ENCODE results near the gene SDC1.

The SDC1 gene

GRCh38 chr2:20179466-20179754, 45.5 kb downstream of the SDC1 start:
- peaks cover 24 to 42% of the 10 kb centered on the region in 2 donors for H3K4me1 ChIP-seq (ENCODE audit: control insufficient read depth in 2 of 2, insufficient read depth in 2 of 2, low read length in 2 of 2)
- H3K27ac ChIP-seq (ENCODE audit: low read depth in 2 of 2, low read length in 2 of 2) = peak overlapping the region; percentile 91 to 97
- H3K9me3 ChIP-seq (ENCODE audit: control insufficient read depth in 2 of 2, low read length in 2 of 2) = no peaks in the 10 kb centered on the region
- H3K36me3 ChIP-seq (ENCODE audit: control insufficient read depth in 2 of 2, insufficient read depth in 2 of 2, low read length in 2 of 2) = no peaks in the 10 kb centered on the region
- H3K27me3 ChIP-seq (ENCODE audit: control insufficient read depth in 2 of 2, insufficient read depth in 2 of 2, low read length in 2 of 2) = no peaks in the 10 kb centered on the region
- peak overlapping the region; percentile 1 to 52 for H3K9ac ChIP-seq (ENCODE audit: low read depth in 1 of 2, low read length in 2 of 2)
- no peak overlapping the region for H3K4me3 ChIP-seq (ENCODE audit: low read length in 2 of 2)

- Histone ChIP-seq H3K27ac (ENCODE audit: low read depth in 2 of 2, low read length in 2 of 2) (peak overlapping the region; percentile 91 to 97), H3K27me3 (ENCODE audit: control insufficient read depth in 2 of 2, insufficient read depth in 2 of 2, low read length in 2 of 2) (no peaks in the 10 kb centered on the region), H3K4me3 (ENCODE audit: low read length in 2 of 2) (peak overlapping the region in 1 of 2 donors; percentile 19), H3K36me3 (ENCODE audit: control insufficient read depth in 2 of 2, insufficient read depth in 2 of 2, low read length in 2 of 2) (no peaks in the 10 kb centered on the region), H3K4me1 (ENCODE audit: control insufficient read depth in 2 of 2, insufficient read depth in 2 of 2, low read length in 2 of 2) (peaks cover 23 to 42% of the 10 kb centered on the region in 2 donors), H3K9me3 (ENCODE audit: control insufficient read depth in 2 of 2, low read length in 2 of 2) (no peaks in the 10 kb centered on the region), H3K9ac (ENCODE audit: low read depth in 1 of 2, low read length in 2 of 2) (peak overlapping the region; percentile 47 to 55)
These were observed 46.1 kb downstream of the SDC1 start for GRCh38 chr2:20178666-20179465.

GRCh38 chr2:20178249-20178607, 46.7 kb downstream of the SDC1 start:
- Histone ChIP-seq H3K27me3 (ENCODE audit: control insufficient read depth in 2 of 2, insufficient read depth in 2 of 2, low read length in 2 of 2) (no peaks in the 10 kb centered on the region), H3K27ac (ENCODE audit: low read depth in 2 of 2, low read length in 2 of 2) (peak overlapping the region; percentile 91 to 97), H3K9ac (ENCODE audit: low read depth in 1 of 2, low read length in 2 of 2) (peak overlapping the region in 1 of 2 donors; percentile 55), H3K4me1 (ENCODE audit: control insufficient read depth in 2 of 2, insufficient read depth in 2 of 2, low read length in 2 of 2) (peaks cover 23 to 42% of the 10 kb centered on the region in 2 donors), H3K36me3 (ENCODE audit: control insufficient read depth in 2 of 2, insufficient read depth in 2 of 2, low read length in 2 of 2) (no peaks in the 10 kb centered on the region), H3K4me3 (ENCODE audit: low read length in 2 of 2) (no peak overlapping the region), H3K9me3 (ENCODE audit: control insufficient read depth in 2 of 2, low read length in 2 of 2) (no peaks in the 10 kb centered on the region)

- H3K9me3 ChIP-seq (ENCODE audit: control insufficient read depth in 2 of 2, low read length in 2 of 2) = no peaks in the 10 kb centered on the region
- H3K4me1 ChIP-seq (ENCODE audit: control insufficient read depth in 2 of 2, insufficient read depth in 2 of 2, low read length in 2 of 2) = peaks cover 23 to 41% of the 10 kb centered on the region in 2 donors
- no peaks in the 10 kb centered on the region for H3K36me3 ChIP-seq (ENCODE audit: control insufficient read depth in 2 of 2, insufficient read depth in 2 of 2, low read length in 2 of 2)
- no peak overlapping the region for H3K4me3 ChIP-seq (ENCODE audit: low read length in 2 of 2)
- peak overlapping the region in 1 of 2 donors; percentile 55 for H3K9ac ChIP-seq (ENCODE audit: low read depth in 1 of 2, low read length in 2 of 2)
- H3K27me3 ChIP-seq (ENCODE audit: control insufficient read depth in 2 of 2, insufficient read depth in 2 of 2, low read length in 2 of 2) = no peaks in the 10 kb centered on the region
- H3K27ac ChIP-seq (ENCODE audit: low read depth in 2 of 2, low read length in 2 of 2) = no peak overlapping the region
These were observed 47.2 kb downstream of the SDC1 start for GRCh38 chr2:20177556-20178248.

- Histone ChIP-seq H3K36me3 (ENCODE audit: control insufficient read depth in 2 of 2, insufficient read depth in 2 of 2, low read length in 2 of 2) (no peaks in the 10 kb centered on the region), H3K27ac (ENCODE audit: low read depth in 2 of 2, low read length in 2 of 2) (no peak overlapping the region), H3K9me3 (ENCODE audit: control insufficient read depth in 2 of 2, low read length in 2 of 2) (no peaks in the 10 kb centered on the region), H3K9ac (ENCODE audit: low read depth in 1 of 2, low read length in 2 of 2) (no peak overlapping the region), H3K4me3 (ENCODE audit: low read length in 2 of 2) (no peak overlapping the region), H3K27me3 (ENCODE audit: control insufficient read depth in 2 of 2, insufficient read depth in 2 of 2, low read length in 2 of 2) (no peaks in the 10 kb centered on the region), H3K4me1 (ENCODE audit: control insufficient read depth in 2 of 2, insufficient read depth in 2 of 2, low read length in 2 of 2) (peaks cover 23 to 32% of the 10 kb centered on the region in 2 donors)
These were observed 48.2 kb downstream of the SDC1 start for GRCh38 chr2:20176760-20177159.

GRCh38 chr2:20175931-20176330, 49.0 kb downstream of the SDC1 start:
- peaks cover 22 to 28% of the 10 kb centered on the region in 2 donors for H3K4me1 ChIP-seq (ENCODE audit: control insufficient read depth in 2 of 2, insufficient read depth in 2 of 2, low read length in 2 of 2)
- no peak overlapping the region for H3K4me3 ChIP-seq (ENCODE audit: low read length in 2 of 2)
- H3K9me3 ChIP-seq (ENCODE audit: control insufficient read depth in 2 of 2, low read length in 2 of 2) = no peaks in the 10 kb centered on the region

GRCh38 chr2:20175267-20175666, 49.7 kb downstream of the SDC1 start:
- H3K4me3 ChIP-seq (ENCODE audit: low read length in 2 of 2) = no peak overlapping the region
- H3K27ac ChIP-seq (ENCODE audit: low read depth in 2 of 2, low read length in 2 of 2) = no peak overlapping the region
- H3K4me1 ChIP-seq (ENCODE audit: control insufficient read depth in 2 of 2, insufficient read depth in 2 of 2, low read length in 2 of 2) = peaks cover 15 to 22% of the 10 kb centered on the region in 2 donors
- H3K27me3 ChIP-seq (ENCODE audit: control insufficient read depth in 2 of 2, insufficient read depth in 2 of 2, low read length in 2 of 2) = no peaks in the 10 kb centered on the region
- H3K36me3 ChIP-seq (ENCODE audit: control insufficient read depth in 2 of 2, insufficient read depth in 2 of 2, low read length in 2 of 2) = no peaks in the 10 kb centered on the region
- H3K9me3 ChIP-seq (ENCODE audit: control insufficient read depth in 2 of 2, low read length in 2 of 2) = no peaks in the 10 kb centered on the region
- H3K9ac ChIP-seq (ENCODE audit: low read depth in 1 of 2, low read length in 2 of 2) = no peak overlapping the region

More at GRCh38 chr2:20175931-20176330, 49.0 kb downstream of the SDC1 start:
- Histone ChIP-seq H3K27me3 (ENCODE audit: control insufficient read depth in 2 of 2, insufficient read depth in 2 of 2, low read length in 2 of 2) (no peaks in the 10 kb centered on the region), H3K27ac (ENCODE audit: low read depth in 2 of 2, low read length in 2 of 2) (no peak overlapping the region), H3K36me3 (ENCODE audit: control insufficient read depth in 2 of 2, insufficient read depth in 2 of 2, low read length in 2 of 2) (no peaks in the 10 kb centered on the region), H3K9ac (ENCODE audit: low read depth in 1 of 2, low read length in 2 of 2) (no peak overlapping the region)

GRCh38 chr2:20174410-20174809, 50.5 kb downstream of the SDC1 start:
- no peak overlapping the region for H3K27ac ChIP-seq (ENCODE audit: low read depth in 2 of 2, low read length in 2 of 2)
- H3K36me3 ChIP-seq (ENCODE audit: control insufficient read depth in 2 of 2, insufficient read depth in 2 of 2, low read length in 2 of 2) = no peaks in the 10 kb centered on the region
- no peak overlapping the region for H3K9ac ChIP-seq (ENCODE audit: low read depth in 1 of 2, low read length in 2 of 2)
- peaks cover 11 to 19% of the 10 kb centered on the region in 2 donors for H3K4me1 ChIP-seq (ENCODE audit: control insufficient read depth in 2 of 2, insufficient read depth in 2 of 2, low read length in 2 of 2)
- no peaks in the 10 kb centered on the region for H3K9me3 ChIP-seq (ENCODE audit: control insufficient read depth in 2 of 2, low read length in 2 of 2)
- no peak overlapping the region for H3K4me3 ChIP-seq (ENCODE audit: low read length in 2 of 2)
- no peaks in the 10 kb centered on the region for H3K27me3 ChIP-seq (ENCODE audit: control insufficient read depth in 2 of 2, insufficient read depth in 2 of 2, low read length in 2 of 2)

- Histone ChIP-seq H3K27ac (ENCODE audit: low read depth in 2 of 2, low read length in 2 of 2) (no peak overlapping the region), H3K9me3 (ENCODE audit: control insufficient read depth in 2 of 2, low read length in 2 of 2) (no peaks in the 10 kb centered on the region), H3K36me3 (ENCODE audit: control insufficient read depth in 2 of 2, insufficient read depth in 2 of 2, low read length in 2 of 2) (no peaks in the 10 kb centered on the region), H3K4me1 (ENCODE audit: control insufficient read depth in 2 of 2, insufficient read depth in 2 of 2, low read length in 2 of 2) (peaks cover 10 to 19% of the 10 kb centered on the region in 2 donors), H3K9ac (ENCODE audit: low read depth in 1 of 2, low read length in 2 of 2) (no peak overlapping the region), H3K4me3 (ENCODE audit: low read length in 2 of 2) (no peak overlapping the region), H3K27me3 (ENCODE audit: control insufficient read depth in 2 of 2, insufficient read depth in 2 of 2, low read length in 2 of 2) (no peaks in the 10 kb centered on the region)
These were observed 51.2 kb downstream of the SDC1 start for GRCh38 chr2:20173496-20174402.

- no peaks in the 10 kb centered on the region for H3K9me3 ChIP-seq (ENCODE audit: control insufficient read depth in 2 of 2, low read length in 2 of 2)
- no peaks in the 10 kb centered on the region for H3K36me3 ChIP-seq (ENCODE audit: control insufficient read depth in 2 of 2, insufficient read depth in 2 of 2, low read length in 2 of 2)
- no peak overlapping the region for H3K4me3 ChIP-seq (ENCODE audit: low read length in 2 of 2)
- no peaks in the 10 kb centered on the region for H3K27me3 ChIP-seq (ENCODE audit: control insufficient read depth in 2 of 2, insufficient read depth in 2 of 2, low read length in 2 of 2)
- H3K9ac ChIP-seq (ENCODE audit: low read depth in 1 of 2, low read length in 2 of 2) = no peak overlapping the region
- peaks cover 11 to 19% of the 10 kb centered on the region in 2 donors for H3K4me1 ChIP-seq (ENCODE audit: control insufficient read depth in 2 of 2, insufficient read depth in 2 of 2, low read length in 2 of 2)
- H3K27ac ChIP-seq (ENCODE audit: low read depth in 2 of 2, low read length in 2 of 2) = no peak overlapping the region
These were observed 51.9 kb downstream of the SDC1 start for GRCh38 chr2:20173064-20173463.
